OCI-LY7 (cell line): ENCODE measurements around the gene ALG9. TPM values are rescaled to one million over a fixed set of nuclear protein-coding genes. Genes with fewer than 3 reads are reported as not detected.

Experiments used
- BruUV-seq: library from RNA; stranded (reverse); fragments of 400-500 nt; replicated peaks from 2 replicates; lab custom pipeline; 2021; lab: Mats Ljungman, UMichigan
- CTCF ChIA-PET: fragments of 300-600 bp; sonication (Branson Sonifier 250); formaldehyde crosslinking; loops from one replicate; lab custom pipeline; 2022; ENCODE audit warnings: antibody characterized with exemption; ENCODE audit not compliant: unreplicated experiment; lab: Charles Lee
- POLR2A ChIA-PET: fragments of 300-600 bp; sonication (Branson Sonifier 250); formaldehyde crosslinking; loops from one replicate; lab custom pipeline; 2022; ENCODE audit warnings: antibody characterized with exemption; lab: Charles Lee
- DNase-seq: peaks from one replicate; pipeline ENCODE4 v3.0.0-alpha.2; 2015; ENCODE audit warnings: low spot score
- H2AFZ ChIP-seq: fragments of 200-600 bp; sonication (generic), shearing (Covaris generic); 2 replicates; pipeline ENCODE4 v1.6.1; 2014; ENCODE audit warnings: mild to moderate bottlenecking, antibody characterized with exemption, low read length, moderate library complexity
- H3K27ac ChIP-seq: fragments of 200-600 bp; sonication (generic); 2 replicates; pipeline ENCODE4 v1.5.1; 2014; ENCODE audit warnings: mixed run types, low read depth, mild to moderate bottlenecking, moderate library complexity, low read length, inconsistent platforms; ENCODE audit not compliant: poor library complexity, severe bottlenecking
- H3K36me3 ChIP-seq: fragments of 200-600 bp; sonication (generic); 2 replicates; pipeline ENCODE4 v1.6.1; 2014; ENCODE audit warnings: mild to moderate bottlenecking, antibody characterized with exemption, low read length, moderate library complexity, mixed read lengths; ENCODE audit not compliant: insufficient read depth
- H3K4me1 ChIP-seq: fragments of 200-600 bp; sonication (generic); 2 replicates; pipeline ENCODE4 v1.5.1; 2014; ENCODE audit warnings: mild to moderate bottlenecking, low read length; ENCODE audit not compliant: insufficient read depth, poor library complexity, severe bottlenecking
- H3K4me2 ChIP-seq: fragments of 200-600 bp; sonication (generic); 2 replicates; pipeline ENCODE4 v1.6.1; 2014; ENCODE audit warnings: mild to moderate bottlenecking, low read length
- H3K4me3 ChIP-seq: fragments of 200-600 bp; sonication (generic); 2 replicates; pipeline ENCODE4 v1.5.1; 2014; ENCODE audit warnings: mild to moderate bottlenecking, low read depth, low read length; ENCODE audit not compliant: poor library complexity, severe bottlenecking
- H3K79me2 ChIP-seq: fragments of 200-600 bp; sonication (generic); 2 replicates; pipeline ENCODE4 v1.6.1; 2016; ENCODE audit warnings: low read depth, mild to moderate bottlenecking, low read length, moderate library complexity, mixed read lengths; ENCODE audit not compliant: insufficient read depth
- H3K9me2 ChIP-seq: fragments of 200-600 bp; sonication (generic); 2 replicates; pipeline ENCODE4 v1.6.1; 2016; ENCODE audit warnings: mild to moderate bottlenecking, low read length, mixed read lengths; ENCODE audit not compliant: insufficient read depth
- H3K9me3 ChIP-seq: fragments of 200-600 bp; sonication (generic); 2 replicates; pipeline ENCODE4 v1.6.1; 2014; ENCODE audit warnings: mild to moderate bottlenecking, mixed run types, low read length, mixed read lengths
- H4K20me1 ChIP-seq: fragments of 200-600 bp; sonication (generic); 2 replicates; pipeline ENCODE4 v1.6.1; 2014; ENCODE audit warnings: mild to moderate bottlenecking, antibody characterized with exemption, low read length, moderate library complexity, mixed read lengths; ENCODE audit not compliant: insufficient read depth
- CTCF ChIP-seq: fragments of 200-600 bp; sonication (generic); conservative IDR thresholded peaks from 2 replicates; pipeline ENCODE4 v1.5.1; 2014; ENCODE audit warnings: mild to moderate bottlenecking, antibody characterized with exemption, low read length, moderate library complexity, mixed read lengths
- EZH2phosphoT487 ChIP-seq: fragments of 200-600 bp; sonication (generic); IDR thresholded peaks from 2 replicates; pipeline ENCODE4 v1.6.1; 2018; ENCODE audit warnings: low read depth, borderline replicate concordance, mild to moderate bottlenecking, mixed run types, antibody characterized with exemption, low read length, moderate library complexity, mixed read lengths
- intact Hi-C: fragments of 100-400 bp; cut with micrococcal nuclease; formaldehyde crosslinking; loops from one replicate; pipeline ENCODE4 v1.10.0; 2022; ENCODE audit not compliant: unreplicated experiment
- total RNA-seq, 2 experiments: library from RNA; depleted of rRNA in 1 of 2; stranded (reverse); fragments of >200 nt in 1 of 2; shearing (Covaris generic) in 1 of 2; gene quantifications; 2 replicates each; pipeline ENCODE4 v1.2.3, GENCODE V29; 2014 to 2022

Gene ALG9
- total RNA-seq, 2 experiments from 2014 or later, result 16.8 to 21.6 TPM

GRCh38 chr11:111743700-111744099, 127.7 kb downstream of the ALG9 start:
- peaks cover 98% of the 10 kb centered on the region for H3K36me3 ChIP-seq
- TF ChIP-seq EZH2phosphoT487, result no peak
- TF ChIP-seq CTCF, result no peak
- no peak for DNase-seq
- no peaks in the 10 kb centered on the region for H3K9me3 ChIP-seq
- BruUV-seq, result no TSS peak
- POLR2A ChIA-PET, result interaction anchor here (0.5 to 1.6 kb wide), 3 partner anchors 16 to 84 kb away, joined by 3 to 4 read pairs (median 3); partner anchors contain the start of gene PPP2R1B
- H3K79me2 ChIP-seq, result no peaks in the 10 kb centered on the region
- no peak overlapping the region for H3K27ac ChIP-seq
- CTCF ChIA-PET, result no interaction called here
- no peak overlapping the region for H3K4me2 ChIP-seq
- no peak overlapping the region for H2AFZ ChIP-seq
- H3K4me3 ChIP-seq, result no peak overlapping the region
- no peaks in the 10 kb centered on the region for H4K20me1 ChIP-seq
- H3K9me2 ChIP-seq, result no peaks in the 10 kb centered on the region
- H3K4me1 ChIP-seq, result no peaks in the 10 kb centered on the region
- intact Hi-C loops, result no loop called here

- POLR2A ChIA-PET, result interaction anchor here (1.1 to 1.5 kb wide), 3 partner anchors 15 to 44 kb away, joined by 3 to 5 read pairs (median 4); no protein-coding TSS in a partner anchor
- intact Hi-C loops, result no loop called here
- H3K36me3 ChIP-seq, result peaks cover 79% of the 10 kb centered on the region
- no peaks in the 10 kb centered on the region for H3K4me1 ChIP-seq
- H3K4me3 ChIP-seq, result no peak overlapping the region
- no peaks in the 10 kb centered on the region for H3K79me2 ChIP-seq
- DNase-seq, result no peak
- H2AFZ ChIP-seq, result no peak overlapping the region
- no peaks in the 10 kb centered on the region for H4K20me1 ChIP-seq
- H3K27ac ChIP-seq, result no peak overlapping the region
- no peaks in the 10 kb centered on the region for H3K9me2 ChIP-seq
- no peak overlapping the region for H3K4me2 ChIP-seq
- no peaks in the 10 kb centered on the region for H3K9me3 ChIP-seq
- CTCF ChIA-PET, result no interaction called here
- no TSS peak for BruUV-seq
- TF ChIP-seq EZH2phosphoT487 (no peak), CTCF (no peak)
These were observed 129.6 kb downstream of the ALG9 start for GRCh38 chr11:111741751-111742150.

DNA sequence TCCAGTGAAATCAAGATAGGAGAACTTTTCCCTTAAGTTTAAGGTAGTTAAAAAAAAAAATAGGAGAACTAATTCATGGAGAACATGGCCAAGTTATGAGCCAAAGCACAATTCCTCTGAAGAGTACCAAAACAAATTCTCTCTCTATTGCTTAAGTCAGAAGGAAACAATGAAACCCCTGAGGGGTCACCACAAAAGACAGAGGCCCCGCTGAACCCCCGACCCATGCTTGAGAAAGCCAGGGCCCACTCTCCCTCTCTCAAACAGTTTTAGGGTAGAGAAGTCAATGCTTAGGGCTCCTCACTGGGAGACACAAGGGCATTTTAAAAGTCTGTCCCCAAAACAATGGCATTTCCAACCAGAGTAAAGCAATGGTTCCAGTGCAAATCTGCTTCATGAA, 132.1 kb downstream of the ALG9 start:
- intact Hi-C loops, result no loop called here
- no peak overlapping the region for H3K27ac ChIP-seq
- DNase-seq, result no peak
- H3K9me3 ChIP-seq, result no peaks in the 10 kb centered on the region
- TF ChIP-seq CTCF, result no peak
- no peak for TF ChIP-seq EZH2phosphoT487
- no peaks in the 10 kb centered on the region for H4K20me1 ChIP-seq
- H3K79me2 ChIP-seq, result no peaks in the 10 kb centered on the region
- no peaks in the 10 kb centered on the region for H3K9me2 ChIP-seq
- ChIA-PET CTCF (no interaction called here), POLR2A (interaction anchor here (0.5 kb wide), 1 partner anchor 1594 kb away, joined by 4 read pairs; no protein-coding TSS in a partner anchor)
- no peak overlapping the region for H2AFZ ChIP-seq
- no peaks in the 10 kb centered on the region for H3K4me1 ChIP-seq
- H3K36me3 ChIP-seq, result peaks cover 57% of the 10 kb centered on the region
- H3K4me2 ChIP-seq, result no peak overlapping the region
- H3K4me3 ChIP-seq, result no peak overlapping the region
- no TSS peak for BruUV-seq
